NOMO-1 treated with dmso at 0.1 percent for 144 hours (cell line): ENCODE measurements around the gene NRIP3.
"Not testable (repeated sequence)": the region's sequence is repeated elsewhere in the genome, so short reads cannot be mapped to it uniquely, and the experiment has no call there.

Experiments
- DNase-seq: peaks from one replicate; lab custom pipeline; 2025; ENCODE audit not compliant: unreplicated experiment; lab: John Stamatoyannopoulos, UW

Gene NRIP3

GRCh38 chr11:9016916-9017642 lies 13.3 kb upstream of the NRIP3 start:
- no peak for DNase-seq

GRCh38 chr11:9015677-9016076 lies 11.9 kb upstream of the NRIP3 start:
- DNase-seq = peak; percentile 39

GRCh38 chr11:9014826-9015225 lies 11.0 kb upstream of the NRIP3 start:
- no peak for DNase-seq

GRCh38 chr11:9013373-9013772 lies 9.6 kb upstream of the NRIP3 start:
- DNase-seq = no peak

- not testable (repeated sequence) for DNase-seq
Observed at GRCh38 chr11:9009538-9009937, 5.7 kb upstream of the NRIP3 start.

GRCh38 chr11:9008661-9009060 lies 4.9 kb upstream of the NRIP3 start:
- no peak for DNase-seq

- DNase-seq = no peak
Observed at GRCh38 chr11:9008011-9008550, 4.3 kb upstream of the NRIP3 start.

GRCh38 chr11:9005087-9005486 lies 1.3 kb upstream of the NRIP3 start:
- DNase-seq = no peak

- no peak for DNase-seq
Observed at GRCh38 chr11:9004183-9004926, 554 bp upstream of the NRIP3 start.

- DNase-seq = no peak
Observed at GRCh38 chr11:9002920-9003572, 755 bp downstream of the NRIP3 start.

- peak; percentile 89 for DNase-seq
Observed at GRCh38 chr11:9001736-9002135, 2.1 kb downstream of the NRIP3 start.

- no peak for DNase-seq
Observed at GRCh38 chr11:8998017-8998416, 5.8 kb downstream of the NRIP3 start.

- DNase-seq = no peak
Observed at GRCh38 chr11:8997451-8997850, 6.3 kb downstream of the NRIP3 start.

GRCh38 chr11:8989453-8989852 lies 14.3 kb downstream of the NRIP3 start:
- peak; percentile 12 for DNase-seq

- DNase-seq = no peak
Observed at GRCh38 chr11:8988329-8989234, 15.2 kb downstream of the NRIP3 start.

- DNase-seq = no peak
Observed at GRCh38 chr11:8987446-8987845, 16.4 kb downstream of the NRIP3 start.

- DNase-seq = not testable (repeated sequence)
Observed at GRCh38 chr11:8986772-8987171, 17.0 kb downstream of the NRIP3 start.

- DNase-seq = no peak
Observed at GRCh38 chr11:8985462-8985861, 18.3 kb downstream of the NRIP3 start.

- DNase-seq = no peak
Observed at GRCh38 chr11:8983552-8983951, 20.2 kb downstream of the NRIP3 start.

- no peak for DNase-seq
Observed at GRCh38 chr11:8980485-8980884, 23.3 kb downstream of the NRIP3 start.

GRCh38 chr11:8979365-8979764 lies 24.4 kb downstream of the NRIP3 start:
- not testable (repeated sequence) for DNase-seq
